ENCODE results near the gene TTC21B.

Gene TTC21B

DNA sequence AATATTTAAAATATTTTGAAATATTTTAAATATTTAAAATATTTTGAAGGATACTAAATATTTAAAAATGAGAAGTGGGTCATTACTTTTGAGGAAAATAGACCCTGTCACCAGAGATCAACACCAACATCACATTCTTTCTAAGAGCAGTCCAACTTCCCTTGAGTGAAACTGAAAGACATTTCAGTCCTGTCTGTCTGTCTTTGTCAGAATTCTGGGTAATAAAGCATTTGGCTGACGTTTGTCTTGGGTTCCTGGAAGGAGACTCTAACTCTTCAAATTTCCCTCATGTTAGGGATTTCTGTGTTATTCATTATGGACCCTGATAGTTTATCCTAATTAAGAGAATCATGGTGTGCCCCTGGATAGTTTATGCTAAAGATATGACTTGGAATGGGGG lies 32.8 kb downstream of the TTC21B start:
- no peak for DNase-seq

DNA sequence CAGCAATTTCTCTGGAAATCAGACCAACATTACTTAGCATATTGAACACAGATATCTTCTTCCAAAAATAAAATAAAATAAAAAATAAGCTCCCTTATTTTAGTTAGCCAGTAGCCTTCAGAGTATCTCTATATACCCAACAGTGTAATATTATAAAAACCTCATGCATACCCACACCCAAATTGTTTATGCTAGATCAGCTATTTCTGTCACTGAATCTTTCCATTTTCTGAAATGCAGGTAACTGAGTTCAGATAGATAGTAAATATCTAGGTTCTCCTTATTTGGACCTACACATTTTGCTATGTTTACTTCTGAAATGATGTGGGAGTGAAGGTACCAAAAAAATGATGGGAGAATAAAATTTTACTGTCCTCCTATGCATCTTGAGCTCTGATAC lies 39.9 kb downstream of the TTC21B start:
- DNase-seq, result no peak

DNA sequence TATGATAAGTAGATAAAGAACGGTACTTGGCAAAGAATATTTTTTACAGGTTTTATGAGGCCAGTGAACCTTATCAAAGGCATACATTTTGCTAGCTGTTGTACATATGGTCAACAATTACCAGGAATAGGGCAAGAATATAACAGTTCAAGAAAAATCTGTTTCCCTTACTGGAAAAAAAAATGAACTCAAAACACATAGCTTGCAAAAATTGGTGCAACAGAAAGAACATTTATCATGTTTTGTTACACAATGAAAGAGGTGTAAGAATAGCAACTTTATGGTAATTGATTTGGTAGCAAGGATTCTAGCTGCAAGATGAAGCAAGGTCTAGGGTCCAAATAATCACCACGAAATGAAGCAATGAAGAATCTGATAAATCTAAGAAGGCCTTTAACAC lies 41.6 kb downstream of the TTC21B start:
- no peak for DNase-seq

DNA sequence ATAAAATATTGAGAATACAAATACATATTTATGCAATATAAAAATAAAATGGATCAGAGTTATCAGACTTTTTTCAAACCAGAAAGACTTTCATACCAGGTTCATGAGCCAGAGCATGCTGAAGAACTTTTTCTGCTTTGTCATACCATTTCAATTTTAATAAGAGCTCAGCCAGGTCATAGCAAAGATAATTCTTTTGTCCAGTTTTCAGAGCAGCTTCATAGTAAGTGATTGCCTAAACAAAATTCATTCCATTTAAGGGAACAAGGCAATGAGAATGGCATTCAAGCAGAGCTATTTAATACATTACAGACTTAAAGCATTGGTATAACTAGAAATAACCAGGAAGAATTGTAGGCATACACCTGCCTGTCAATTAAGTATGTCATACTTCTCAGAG lies 42.3 kb downstream of the TTC21B start:
- no peak for DNase-seq

DNA sequence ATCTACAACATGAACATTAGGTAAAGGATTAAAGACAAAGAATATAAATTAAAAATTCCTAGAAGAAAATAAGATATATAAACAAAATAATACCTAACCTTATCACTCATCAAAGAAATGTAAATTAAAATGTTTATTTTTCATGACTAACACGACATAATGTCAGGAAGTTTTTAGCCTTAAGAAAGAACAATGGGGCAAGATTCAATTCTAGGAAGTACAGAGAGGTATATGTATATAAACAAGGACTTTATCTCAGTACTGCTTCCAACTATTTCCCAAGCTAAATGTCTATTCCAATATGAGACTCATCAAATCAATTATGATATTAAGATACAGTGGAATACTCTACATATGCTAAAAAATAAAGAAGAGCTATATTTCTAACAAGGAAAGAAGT lies 44.1 kb downstream of the TTC21B start:
- DNase-seq, result no peak

DNA sequence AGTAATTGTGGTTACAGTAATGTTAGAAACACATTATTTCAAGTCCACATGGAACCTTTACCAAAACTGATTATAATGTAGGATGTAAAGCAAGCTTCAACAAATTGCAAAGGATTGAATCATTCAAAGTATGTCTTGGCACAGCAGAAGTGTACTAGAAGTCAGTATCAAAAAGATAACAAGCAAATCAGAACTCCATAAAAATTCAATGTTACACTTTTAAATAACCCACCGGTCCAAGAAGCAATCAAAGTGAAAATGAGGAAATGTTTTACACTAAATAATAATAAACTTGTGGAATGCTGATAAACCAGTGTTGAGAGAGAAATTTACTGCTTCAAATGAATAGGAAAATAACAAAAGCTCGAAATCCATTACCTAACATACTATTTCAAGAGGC lies 47.7 kb downstream of the TTC21B start:
- no peak for DNase-seq

DNA sequence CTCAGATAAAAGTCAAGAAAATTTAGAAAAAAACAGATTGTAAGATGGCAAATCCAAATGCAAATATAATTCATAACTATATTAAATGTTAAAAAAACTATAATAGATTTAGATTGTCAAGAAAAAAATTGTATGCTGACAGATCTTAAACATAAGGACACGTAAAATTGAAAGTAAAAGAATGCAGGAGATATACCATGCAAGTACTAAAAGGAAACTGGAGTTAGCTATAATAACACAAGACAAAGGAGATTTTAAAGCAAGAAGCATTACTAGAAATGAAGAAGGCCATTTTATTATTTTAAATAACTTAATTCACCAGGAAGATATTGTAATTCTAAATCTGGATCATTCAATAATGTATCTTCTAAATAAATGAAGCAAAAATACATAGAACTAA lies 48.3 kb downstream of the TTC21B start:
- DNase-seq, result no peak

DNA sequence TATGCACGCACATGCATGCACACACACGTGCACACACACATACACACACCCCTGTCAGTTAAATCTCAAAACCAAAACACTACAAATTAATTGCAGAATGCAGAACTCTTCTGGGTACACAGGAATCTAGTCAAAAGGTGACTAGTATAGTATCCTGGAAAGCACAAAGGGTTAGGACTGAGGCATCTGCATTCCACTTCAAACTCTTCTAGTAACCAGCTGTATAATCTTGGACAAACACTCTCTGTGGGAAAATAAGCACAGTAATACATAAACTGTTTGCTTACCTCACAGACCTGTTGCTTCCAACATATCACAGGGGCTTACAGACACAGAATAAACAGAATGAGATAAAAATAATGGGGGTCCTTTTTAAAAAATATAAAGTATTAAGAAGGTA lies 49.1 kb downstream of the TTC21B start:
- DNase-seq, result no peak

DNA sequence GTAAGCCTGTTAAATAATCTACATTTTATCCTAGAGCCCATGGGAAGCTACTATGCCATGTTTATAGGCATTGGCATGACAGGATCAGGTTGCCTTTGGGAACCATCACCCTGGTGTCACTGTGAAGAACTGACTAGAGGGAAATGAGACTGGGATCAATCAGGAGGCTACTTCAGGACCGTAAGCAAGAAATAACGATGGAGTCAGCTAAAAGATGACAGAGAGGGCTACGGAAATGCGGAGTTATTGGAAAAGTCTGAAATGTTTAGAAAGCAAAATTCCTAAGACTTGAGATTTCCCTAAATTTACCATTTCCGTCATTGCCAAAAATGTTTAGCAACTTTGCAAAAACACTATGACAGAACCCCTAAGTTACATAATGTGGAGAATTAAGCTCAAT lies 50.2 kb downstream of the TTC21B start:
- no peak for DNase-seq

DNA sequence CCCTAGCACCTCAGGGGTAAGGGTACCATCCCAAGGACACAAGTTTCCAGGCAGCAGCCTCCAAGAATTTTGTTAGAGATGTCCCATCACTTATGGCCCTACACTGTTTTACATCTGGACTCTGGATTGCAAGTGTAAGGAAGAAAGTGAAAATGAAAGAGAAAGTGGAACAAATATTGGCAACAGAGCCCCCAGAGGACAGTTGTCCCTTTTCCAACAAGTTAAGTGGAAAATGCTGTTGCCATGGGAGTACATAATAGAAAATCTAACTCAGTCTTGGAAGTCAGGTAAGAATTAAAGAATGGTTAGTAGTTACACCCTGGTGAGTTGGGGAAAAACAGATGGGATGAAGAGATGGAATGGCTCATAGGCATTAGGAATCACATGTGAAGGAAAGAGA lies 50.6 kb downstream of the TTC21B start:
- no peak for DNase-seq

DNA sequence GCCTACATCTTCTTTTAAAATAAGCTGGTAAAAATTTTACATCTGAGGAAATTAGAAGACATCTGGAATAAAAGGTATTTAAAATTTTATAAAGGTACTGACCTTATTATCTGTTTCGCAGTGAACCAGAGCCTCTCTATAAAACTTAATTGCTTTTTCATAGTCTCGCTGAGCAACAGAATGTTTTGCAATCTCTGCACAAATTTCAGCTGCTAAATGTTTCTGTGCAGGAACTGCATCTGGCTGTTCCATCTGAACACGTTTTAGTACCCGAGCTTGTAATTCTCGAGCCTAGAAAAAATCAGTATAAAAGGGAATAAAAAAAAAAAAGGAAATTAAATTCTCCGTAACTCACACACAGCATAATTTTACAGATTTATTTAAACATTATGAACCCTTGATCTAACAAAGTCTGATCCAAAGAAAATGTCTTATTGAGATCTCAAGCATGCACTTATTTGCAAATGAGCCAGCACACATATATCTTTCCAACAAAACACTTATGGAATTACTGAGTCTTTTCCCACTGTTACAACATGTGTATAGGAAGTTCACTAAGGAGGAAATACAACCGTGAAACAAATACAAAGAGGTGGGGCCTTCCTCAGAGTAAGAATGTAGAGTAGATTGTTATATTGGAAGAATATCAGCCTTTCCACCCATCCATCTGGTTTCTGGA lies 51.8 kb downstream of the TTC21B start:
- no peak for DNase-seq

DNA sequence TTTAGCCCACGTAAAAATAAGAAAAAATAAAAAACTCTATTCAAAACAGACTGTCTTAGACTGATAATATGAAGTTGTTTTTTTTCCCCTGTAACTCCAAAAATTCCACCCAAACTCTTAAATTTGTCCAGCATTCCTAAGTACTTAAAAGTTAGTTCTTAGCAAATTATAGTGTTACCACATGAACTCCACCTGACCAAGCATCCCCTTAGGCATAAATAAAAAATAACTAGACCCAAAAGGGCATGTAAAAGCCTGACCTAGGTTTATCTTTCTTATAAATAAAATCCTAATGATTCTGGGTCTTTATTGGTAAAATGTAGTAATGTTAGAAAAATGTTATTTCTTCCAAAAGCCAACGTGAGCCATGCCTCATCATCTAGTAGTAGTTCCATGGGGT lies 54.3 kb downstream of the TTC21B start:
- no peak for DNase-seq

DNA sequence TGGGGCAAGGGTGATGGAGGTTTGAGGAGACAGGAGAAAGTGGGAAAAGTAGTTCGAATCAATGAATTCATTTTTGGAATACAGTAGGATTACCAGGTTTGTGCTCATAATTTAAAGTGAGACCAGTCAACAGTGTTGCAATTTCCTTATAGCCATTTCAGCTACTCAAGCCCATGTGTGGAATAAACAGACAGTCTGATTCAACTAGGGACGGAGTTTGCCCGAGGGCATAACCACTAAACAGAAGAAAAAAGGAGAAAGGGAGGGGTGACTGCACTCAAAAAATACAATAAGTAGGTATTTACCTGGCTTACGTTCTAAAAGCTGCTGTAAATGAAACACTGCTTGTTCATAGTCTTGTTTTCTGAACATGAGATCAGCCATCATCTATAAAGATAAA lies 55.2 kb downstream of the TTC21B start:
- no peak for DNase-seq

DNA sequence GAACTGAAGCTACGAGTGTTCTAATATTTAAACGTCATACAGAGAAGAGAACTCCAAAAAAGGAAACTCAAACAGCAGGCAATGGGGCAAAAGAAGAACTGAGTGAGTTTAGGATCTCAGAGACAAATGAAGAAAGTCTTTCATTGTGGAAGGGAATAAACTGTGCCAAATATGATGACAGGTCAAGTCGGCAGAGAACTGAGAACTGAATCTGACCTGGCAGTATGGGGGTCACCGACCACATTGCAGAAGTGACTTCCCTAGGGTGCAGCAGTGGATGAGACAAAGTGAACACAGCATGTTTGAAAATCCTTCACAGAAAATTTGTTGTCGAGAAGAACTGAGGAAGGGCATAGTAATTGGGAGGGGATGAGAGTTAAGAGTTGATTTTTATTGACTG lies 55.9 kb downstream of the TTC21B start:
- DNase-seq, result no peak

DNA sequence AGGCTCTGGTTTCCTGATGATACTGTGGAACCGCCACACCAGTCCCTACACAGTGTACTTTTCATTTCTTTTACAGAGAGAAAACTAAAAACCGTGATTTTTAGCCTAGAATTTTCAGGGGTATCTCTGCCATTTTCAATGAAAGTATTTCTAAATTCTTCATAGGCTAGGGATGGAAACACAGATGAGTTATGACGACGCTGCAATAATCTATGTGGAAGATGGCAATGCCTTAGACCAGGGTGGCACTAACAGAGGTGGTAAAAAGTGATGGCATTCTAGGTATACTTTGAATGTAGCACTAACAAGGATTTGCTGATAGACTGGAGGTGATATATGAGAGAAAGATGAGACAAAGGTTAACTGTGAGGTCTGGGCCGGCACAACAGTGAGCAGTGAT lies 56.5 kb downstream of the TTC21B start:
- no peak for DNase-seq

DNA sequence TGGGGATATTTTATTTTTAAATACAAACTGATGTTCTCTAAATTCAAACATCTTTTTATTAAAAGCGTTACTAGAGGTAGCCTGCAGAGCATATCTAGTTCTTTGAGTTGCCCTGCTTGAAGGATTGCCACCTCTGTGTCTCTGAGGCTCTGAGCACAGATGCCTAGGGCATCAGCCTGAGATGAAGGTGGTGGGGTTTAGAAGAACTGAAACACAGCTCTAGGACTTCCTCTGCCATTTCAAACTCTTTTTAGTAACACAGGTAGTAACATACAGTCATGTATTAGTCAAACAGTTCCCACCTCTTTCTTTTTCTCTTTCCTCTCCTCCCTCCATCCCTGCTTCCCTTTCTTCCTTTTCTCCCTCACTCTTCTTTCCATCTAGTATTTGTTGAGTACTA lies 57.6 kb downstream of the TTC21B start:
- no peak for DNase-seq

DNA sequence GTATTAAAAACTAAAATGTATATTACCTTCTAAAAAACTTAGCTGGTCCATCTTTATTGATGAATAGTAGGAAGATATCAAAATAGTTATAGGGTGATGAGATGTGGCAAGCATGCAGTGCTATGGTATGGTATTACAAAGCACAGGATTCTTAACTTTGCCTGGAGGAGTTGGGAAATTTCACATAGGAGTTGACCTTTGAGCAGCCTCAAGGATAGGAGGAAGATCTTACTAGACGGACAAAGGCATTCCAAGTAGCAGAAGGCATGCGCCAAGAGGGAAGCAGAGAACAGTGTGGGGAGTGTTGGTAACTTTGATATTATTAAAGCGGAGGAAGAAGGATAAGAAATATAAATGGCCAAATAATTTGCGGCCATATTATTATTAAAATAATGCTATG lies 60.0 kb downstream of the TTC21B start:
- DNase-seq, result no peak

DNA sequence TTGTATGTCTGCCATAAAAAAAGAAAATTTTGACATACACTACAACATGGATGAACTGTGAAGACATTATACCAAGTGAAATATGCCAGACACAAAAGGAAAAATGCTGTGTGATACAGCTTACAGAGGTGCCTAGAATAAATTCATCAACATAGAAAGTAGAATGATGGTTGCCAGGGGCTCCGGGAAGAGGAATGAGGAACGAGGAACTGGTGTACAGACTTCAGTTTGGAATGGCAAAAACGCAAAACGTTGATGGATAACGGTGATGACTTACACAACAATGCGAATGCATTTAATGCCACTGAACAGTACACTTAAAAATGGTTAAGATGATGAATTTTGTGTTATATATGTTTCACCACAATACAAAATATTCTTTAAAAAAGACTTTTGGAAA lies 61.0 kb downstream of the TTC21B start:
- DNase-seq, result no peak

DNA sequence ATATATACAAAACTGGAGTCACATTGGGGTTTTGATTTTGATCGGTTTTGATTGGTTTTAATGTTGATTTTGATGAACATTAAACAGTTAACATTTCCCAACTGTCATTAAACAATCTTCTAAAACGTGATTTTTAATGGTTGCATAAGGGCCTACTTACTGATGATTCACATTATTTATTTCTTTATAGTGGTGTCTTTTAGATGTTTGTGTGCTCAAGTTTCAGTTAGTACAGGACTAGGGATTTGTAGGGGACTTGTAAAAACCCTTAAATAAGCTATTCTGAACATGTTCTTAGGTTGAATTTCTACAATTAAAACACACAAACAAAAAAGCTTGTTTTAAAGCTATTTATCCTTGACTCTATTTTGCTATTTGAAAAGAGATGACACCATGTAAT lies 61.6 kb downstream of the TTC21B start:
- no peak for DNase-seq

DNA sequence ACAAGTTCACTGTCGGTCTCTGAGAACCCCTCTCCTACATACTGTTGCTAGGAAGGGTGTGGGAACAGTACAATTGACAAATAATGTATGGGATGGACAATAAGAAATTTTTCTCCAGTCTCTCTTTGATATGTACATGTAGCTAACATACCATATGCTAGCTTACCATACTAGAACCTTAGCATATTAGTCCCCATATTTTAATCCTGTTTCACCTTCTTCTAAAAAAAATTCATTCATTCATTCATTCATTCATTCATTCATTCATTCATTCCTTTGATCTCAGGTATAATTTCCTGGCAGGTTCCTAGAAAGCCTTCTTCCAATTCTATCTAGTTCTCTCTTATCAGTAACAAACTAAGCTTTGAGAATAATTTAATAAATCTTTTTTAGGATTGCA lies 62.2 kb downstream of the TTC21B start:
- no peak for DNase-seq

DNA sequence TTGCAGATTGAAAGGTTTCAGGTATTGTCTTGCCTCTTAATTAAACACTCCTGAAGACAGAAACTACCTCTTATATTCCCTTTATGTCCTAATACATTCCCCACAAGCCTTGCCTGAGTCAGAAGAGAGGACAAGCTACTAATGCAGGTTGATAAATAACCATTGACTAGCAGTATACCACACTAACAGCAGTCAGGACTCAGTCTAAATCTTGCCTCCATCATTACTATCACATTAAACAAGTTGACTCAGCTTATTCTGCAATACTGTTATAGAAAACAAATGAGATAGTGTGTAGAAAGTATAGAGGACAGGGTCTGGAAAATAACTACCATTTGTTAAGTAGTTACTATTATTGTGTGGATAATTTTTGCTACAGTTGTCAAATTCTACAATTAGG lies 63.8 kb downstream of the TTC21B start:
- DNase-seq, result no peak

DNA sequence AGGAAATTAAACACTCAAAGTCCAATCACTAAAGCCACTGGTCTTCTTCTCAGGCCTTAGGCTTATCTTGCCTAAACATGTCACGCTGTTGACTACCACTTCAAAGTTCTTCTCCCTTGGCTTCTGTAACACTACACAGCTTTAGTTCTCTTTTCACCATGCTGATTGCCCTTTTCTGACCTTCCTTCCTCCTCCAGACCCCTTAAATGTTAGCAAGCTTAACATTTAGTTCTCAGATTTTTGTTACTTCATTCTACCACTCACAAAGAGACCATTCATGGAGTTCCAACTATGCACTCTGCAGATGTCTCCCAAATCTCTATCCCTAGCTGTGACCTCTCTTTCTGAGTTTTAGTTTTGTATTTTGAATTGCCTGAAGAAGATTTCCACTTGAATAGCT lies 64.4 kb downstream of the TTC21B start:
- DNase-seq, result no peak

DNA sequence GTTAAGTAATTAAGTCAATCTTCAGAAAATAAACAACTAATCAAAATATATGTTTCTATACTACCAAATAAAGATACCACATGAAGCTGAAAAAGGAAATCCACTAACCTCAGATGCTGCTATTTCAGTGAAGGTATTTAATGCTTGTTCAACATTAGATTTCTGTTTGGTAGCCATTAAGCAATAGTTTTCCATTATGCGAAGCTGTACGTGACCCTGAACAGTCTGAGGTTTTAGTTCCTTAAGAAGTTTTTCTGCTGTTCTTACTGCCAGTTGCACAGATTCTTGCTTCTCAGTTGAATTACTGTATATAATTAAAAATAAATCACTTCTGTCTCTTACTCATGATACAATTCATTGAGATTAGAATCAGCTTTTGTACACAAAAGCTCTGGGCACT lies 65.4 kb downstream of the TTC21B start:
- DNase-seq, result no peak

DNA sequence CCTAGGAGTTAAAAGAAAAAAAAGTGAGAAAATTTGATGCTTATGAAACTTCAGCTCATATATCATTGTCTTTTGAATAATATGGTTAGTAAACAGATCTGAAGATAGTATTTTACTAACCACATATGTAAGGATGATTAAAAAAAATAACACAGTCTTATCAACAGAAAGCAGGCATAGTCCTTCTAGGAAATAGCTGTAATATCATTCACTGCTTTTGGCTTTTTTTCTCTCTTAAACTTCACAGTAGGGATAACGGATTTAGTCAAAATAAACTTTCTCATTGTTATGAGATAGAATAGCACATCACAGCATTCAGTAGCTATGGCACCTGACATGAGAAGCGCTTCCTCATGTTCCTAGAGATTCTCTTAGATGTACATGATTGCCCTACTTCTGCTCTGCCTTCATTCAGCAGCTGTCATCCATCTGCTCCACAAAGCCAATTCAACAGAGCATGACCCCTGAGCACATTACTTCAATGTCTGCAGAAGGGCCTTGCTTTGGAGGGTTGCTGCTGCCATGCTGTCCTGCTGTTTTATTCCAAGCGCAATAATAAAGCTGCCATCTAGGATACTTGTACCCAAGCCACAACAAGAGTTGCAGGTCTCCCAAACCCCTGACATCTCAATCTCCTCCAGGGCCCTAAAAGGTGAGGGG lies 67.0 kb downstream of the TTC21B start:
- DNase-seq, result no peak

Data from activated gamma-delta T cell treated with Interleukin-2 at 50 U/mL for 16 hours (primary cell).